A549 (cell line): ENCODE measurements around the gene ST3GAL6.

ENCODE experiments used
- BHLHE40 ChIP-seq: IDR thresholded peaks from 2 replicates; pipeline ENCODE4 v1.6.1; 2012; ENCODE audit warnings: low read depth, low read length, inconsistent platforms
- CTCF ChIP-seq: fragments of >200 bp; sonication (Bioruptor Twin); formaldehyde crosslinking; IDR thresholded peaks from 3 replicates; pipeline ENCODE4 v1.5.1; 2016
- EP300 ChIP-seq, 2 experiments: fragments of >200 bp; sonication (Bioruptor Twin); formaldehyde crosslinking; IDR thresholded peaks; 2 replicates in 1 of 2; 3 replicates in 1 of 2; pipeline ENCODE4 v1.6.1; 2016 to 2017
- JUN ChIP-seq, 2 experiments: fragments of >200 bp; sonication (Bioruptor Twin); formaldehyde crosslinking; IDR thresholded peaks; 2 replicates in 1 of 2; 3 replicates in 1 of 2; pipeline ENCODE4 v1.6.1; 2016 to 2017
- PHF8 ChIP-seq: fragments of 200-600 bp; sonication (generic); IDR thresholded peaks from 2 replicates; pipeline ENCODE4 v1.6.1; 2016; ENCODE audit warnings: low read depth, mild to moderate bottlenecking, antibody characterized with exemption, moderate library complexity, borderline replicate concordance
- RNF2 ChIP-seq: fragments of 200-600 bp; sonication (generic); IDR thresholded peaks from 2 replicates; pipeline ENCODE4 v1.6.1; 2016; ENCODE audit warnings: low read depth, mild to moderate bottlenecking, antibody characterized with exemption, moderate library complexity, borderline replicate concordance
- ZFP36 ChIP-seq: fragments of 450-650 bp; IDR thresholded peaks from 2 replicates; pipeline ENCODE4 v1.6.1; 2014; ENCODE audit warnings: borderline replicate concordance; ENCODE audit not compliant: partially characterized antibody

- TF ChIP-seq PHF8 = no peak
- no peak for TF ChIP-seq CTCF
- TF ChIP-seq RNF2 = no peak
- no peak for TF ChIP-seq JUN (IDR thresholded peaks at IDR 0.05)
- no peak for TF ChIP-seq EP300 (IDR thresholded peaks at IDR 0.05)
- TF ChIP-seq ZFP36 = no peak
- TF ChIP-seq BHLHE40 = no peak
These were observed 27.8 kb upstream of the ST3GAL6 start for GRCh38 chr3:98735296-98735695.
